Measurements from ENCODE around the gene ATE1.

ATE1 gene

GRCh38 chr10:121879476-121879875 lies 48.4 kb downstream of the ATE1 start:
- no peak for DNase-seq (ENCODE audit: low read depth in 2 of 2)

- no peak for DNase-seq (ENCODE audit: low read depth in 2 of 2)
Observed at GRCh38 chr10:121873236-121873635, 54.6 kb downstream of the ATE1 start.

GRCh38 chr10:121870413-121870812 lies 57.4 kb downstream of the ATE1 start:
- no peak for DNase-seq (ENCODE audit: low read depth in 2 of 2)

GRCh38 chr10:121865554-121865953 lies 62.3 kb downstream of the ATE1 start:
- DNase-seq (ENCODE audit: low read depth in 2 of 2), result no peak

GRCh38 chr10:121864653-121865052 lies 63.2 kb downstream of the ATE1 start:
- no peak for DNase-seq (ENCODE audit: low read depth in 2 of 2)

GRCh38 chr10:121864168-121864567 lies 63.7 kb downstream of the ATE1 start:
- no peak for DNase-seq (ENCODE audit: low read depth in 2 of 2)

GRCh38 chr10:121862649-121863048 lies 65.2 kb downstream of the ATE1 start:
- DNase-seq (ENCODE audit: low read depth in 2 of 2), result no peak

GRCh38 chr10:121862042-121862441 lies 65.8 kb downstream of the ATE1 start:
- no peak for DNase-seq (ENCODE audit: low read depth in 2 of 2)

- no peak for DNase-seq (ENCODE audit: low read depth in 2 of 2)
Observed at GRCh38 chr10:121860810-121861209, 67.0 kb downstream of the ATE1 start.

GRCh38 chr10:121854809-121855445 lies 72.9 kb downstream of the ATE1 start:
- no peak for DNase-seq (ENCODE audit: low read depth in 2 of 2)

GRCh38 chr10:121853950-121854349 lies 73.9 kb downstream of the ATE1 start:
- DNase-seq (ENCODE audit: low read depth in 2 of 2), result no peak

- no peak for DNase-seq (ENCODE audit: low read depth in 2 of 2)
Observed at GRCh38 chr10:121851786-121852185, 76.0 kb downstream of the ATE1 start.

- DNase-seq (ENCODE audit: low read depth in 2 of 2), result no peak
Observed at GRCh38 chr10:121848082-121848481, 79.7 kb downstream of the ATE1 start.

- DNase-seq (ENCODE audit: low read depth in 2 of 2), result no peak
Observed at GRCh38 chr10:121846555-121846954, 81.3 kb downstream of the ATE1 start.

- no peak for DNase-seq (ENCODE audit: low read depth in 2 of 2)
Observed at GRCh38 chr10:121845044-121845784, 82.6 kb downstream of the ATE1 start.

GRCh38 chr10:121844537-121844936 lies 83.3 kb downstream of the ATE1 start:
- no peak for DNase-seq (ENCODE audit: low read depth in 2 of 2)

GRCh38 chr10:121843379-121843778 lies 84.5 kb downstream of the ATE1 start:
- DNase-seq (ENCODE audit: low read depth in 2 of 2), result no peak

- no peak for DNase-seq (ENCODE audit: low read depth in 2 of 2)
Observed at GRCh38 chr10:121841862-121842261, 86.0 kb downstream of the ATE1 start.

- no peak for DNase-seq (ENCODE audit: low read depth in 2 of 2)
Observed at GRCh38 chr10:121838931-121839330, 88.9 kb downstream of the ATE1 start.

- DNase-seq (ENCODE audit: low read depth in 2 of 2), result no peak
Observed at GRCh38 chr10:121838149-121838548, 89.7 kb downstream of the ATE1 start.

GRCh38 chr10:121836171-121836570 lies 91.7 kb downstream of the ATE1 start:
- DNase-seq (ENCODE audit: low read depth in 2 of 2), result no peak

- DNase-seq (ENCODE audit: low read depth in 2 of 2), result no peak
Observed at GRCh38 chr10:121835376-121835775, 92.5 kb downstream of the ATE1 start.

GRCh38 chr10:121834757-121835156 lies 93.1 kb downstream of the ATE1 start:
- DNase-seq (ENCODE audit: low read depth in 2 of 2), result no peak

GRCh38 chr10:121833387-121833786 lies 94.4 kb downstream of the ATE1 start:
- DNase-seq (ENCODE audit: low read depth in 2 of 2), result no peak

Data from stimulated activated CD4-positive, alpha-beta T cell treated with anti-CD3 and anti-CD28 coated beads, Interleukin-15, amount 100 ng/mL, for 48 hours (primary cell).